Esophagus squamous epithelium (tissue), 4 donors: ENCODE data around the gene PTCH1.

Source experiments
- POLR2A ChIP-seq, 4 donors: fragments of 450-650 bp; IDR thresholded peaks; one replicate each; pipeline ENCODE4 v1.6.1; 2017; ENCODE audit warnings: antibody characterized with exemption in 4 of 4, mild to moderate bottlenecking in 4 of 4, moderate library complexity in 3 of 4
- TF ChIP-seq, protein P1 (sequence below), 6 experiments: fragments of 450-650 bp in 4 of 6; fragments of 200-600 bp in 2 of 6; sonication (generic) in 2 of 6; IDR thresholded peaks; one replicate each; pipeline ENCODE4 v1.5.1; 2016 to 2019; ENCODE audit warnings: antibody characterized with exemption in 6 of 6, mild to moderate bottlenecking in 4 of 6, moderate library complexity in 4 of 6

DNA sequence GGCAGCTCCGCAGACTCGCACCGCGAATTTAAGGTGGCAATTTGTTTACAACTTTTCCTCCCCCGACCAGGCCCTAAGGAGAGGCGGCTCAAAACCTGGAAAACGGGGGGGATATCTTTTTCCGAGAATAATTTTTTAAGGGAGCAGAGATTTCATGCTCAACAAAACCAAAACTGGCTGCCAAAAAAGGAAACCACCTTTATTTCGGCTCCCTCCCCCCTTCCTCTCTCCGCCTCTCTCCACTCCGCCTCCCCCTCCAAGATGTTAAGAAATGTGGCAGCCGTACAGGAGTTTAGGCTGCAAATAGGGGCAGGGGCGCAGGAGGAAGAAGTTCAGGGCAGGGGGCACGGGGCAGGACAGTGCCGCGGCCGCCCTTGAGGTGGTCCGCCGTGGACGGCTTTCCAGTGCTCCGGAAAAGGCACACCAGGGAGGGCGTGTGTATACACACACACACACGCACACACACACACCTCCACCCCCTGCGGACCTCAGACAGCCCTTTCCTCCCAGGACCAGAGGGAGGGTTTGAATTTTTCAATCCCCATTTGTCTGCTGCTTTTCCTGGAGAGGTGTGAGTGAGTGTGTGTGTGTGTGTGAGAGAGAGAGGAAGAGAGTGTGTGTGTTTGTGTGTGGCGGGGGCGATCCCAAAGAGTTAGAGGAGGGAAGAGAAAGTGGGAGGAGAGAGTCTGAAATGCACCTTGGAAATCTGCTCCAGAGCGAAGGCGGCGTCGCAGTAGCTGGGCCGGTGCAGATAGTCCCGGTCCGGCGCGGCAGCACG lies 9.1 kb downstream of the PTCH1 start:
- TF ChIP-seq, protein P1, sequence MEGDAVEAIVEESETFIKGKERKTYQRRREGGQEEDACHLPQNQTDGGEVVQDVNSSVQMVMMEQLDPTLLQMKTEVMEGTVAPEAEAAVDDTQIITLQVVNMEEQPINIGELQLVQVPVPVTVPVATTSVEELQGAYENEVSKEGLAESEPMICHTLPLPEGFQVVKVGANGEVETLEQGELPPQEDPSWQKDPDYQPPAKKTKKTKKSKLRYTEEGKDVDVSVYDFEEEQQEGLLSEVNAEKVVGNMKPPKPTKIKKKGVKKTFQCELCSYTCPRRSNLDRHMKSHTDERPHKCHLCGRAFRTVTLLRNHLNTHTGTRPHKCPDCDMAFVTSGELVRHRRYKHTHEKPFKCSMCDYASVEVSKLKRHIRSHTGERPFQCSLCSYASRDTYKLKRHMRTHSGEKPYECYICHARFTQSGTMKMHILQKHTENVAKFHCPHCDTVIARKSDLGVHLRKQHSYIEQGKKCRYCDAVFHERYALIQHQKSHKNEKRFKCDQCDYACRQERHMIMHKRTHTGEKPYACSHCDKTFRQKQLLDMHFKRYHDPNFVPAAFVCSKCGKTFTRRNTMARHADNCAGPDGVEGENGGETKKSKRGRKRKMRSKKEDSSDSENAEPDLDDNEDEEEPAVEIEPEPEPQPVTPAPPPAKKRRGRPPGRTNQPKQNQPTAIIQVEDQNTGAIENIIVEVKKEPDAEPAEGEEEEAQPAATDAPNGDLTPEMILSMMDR (IDR thresholded peaks at IDR 0.05): no peak
- TF ChIP-seq POLR2A (IDR thresholded peaks at IDR 0.05): peak in 1 of 4 donors; percentile 11
